Measurements from ENCODE around the gene SLIT3. TPM values are rescaled to one million over a fixed set of nuclear protein-coding genes. Genes with fewer than 3 reads are reported as not detected.

SLIT3 gene
- total RNA-seq, 1 experiment from 2014 or later: 2.0 TPM

DNA sequence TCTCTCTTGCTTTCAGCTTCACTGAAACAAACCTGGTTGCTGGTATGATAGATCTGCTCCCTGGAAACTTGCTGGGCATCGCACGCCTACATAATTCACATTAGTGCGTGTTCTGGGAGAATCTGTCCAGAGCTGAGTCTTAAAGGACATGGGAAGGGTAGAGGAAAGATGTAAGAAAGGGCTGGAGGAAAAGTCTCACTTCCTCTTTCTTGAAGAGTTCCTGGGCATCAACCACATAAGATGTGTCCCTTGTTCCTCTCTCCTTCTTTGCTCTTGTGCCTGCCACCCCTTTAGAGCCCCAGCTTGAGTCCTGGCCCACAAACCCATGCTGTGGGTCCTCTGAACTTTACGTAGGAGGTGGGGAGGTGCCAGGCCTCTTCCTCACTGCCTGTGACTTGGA is 516.5 kb downstream of the SLIT3 start:
- Histone ChIP-seq H3K27ac (no peak overlapping the region), H3K4me3 (no peak overlapping the region), H3K27me3 (no peaks in the 10 kb centered on the region), H3K9me3 (replicated peaks) (no peaks in the 10 kb centered on the region), H3K4me1 (peaks cover 21% of the 10 kb centered on the region), H3K36me3 (no peaks in the 10 kb centered on the region)
- DNase-seq: no peak

DNA sequence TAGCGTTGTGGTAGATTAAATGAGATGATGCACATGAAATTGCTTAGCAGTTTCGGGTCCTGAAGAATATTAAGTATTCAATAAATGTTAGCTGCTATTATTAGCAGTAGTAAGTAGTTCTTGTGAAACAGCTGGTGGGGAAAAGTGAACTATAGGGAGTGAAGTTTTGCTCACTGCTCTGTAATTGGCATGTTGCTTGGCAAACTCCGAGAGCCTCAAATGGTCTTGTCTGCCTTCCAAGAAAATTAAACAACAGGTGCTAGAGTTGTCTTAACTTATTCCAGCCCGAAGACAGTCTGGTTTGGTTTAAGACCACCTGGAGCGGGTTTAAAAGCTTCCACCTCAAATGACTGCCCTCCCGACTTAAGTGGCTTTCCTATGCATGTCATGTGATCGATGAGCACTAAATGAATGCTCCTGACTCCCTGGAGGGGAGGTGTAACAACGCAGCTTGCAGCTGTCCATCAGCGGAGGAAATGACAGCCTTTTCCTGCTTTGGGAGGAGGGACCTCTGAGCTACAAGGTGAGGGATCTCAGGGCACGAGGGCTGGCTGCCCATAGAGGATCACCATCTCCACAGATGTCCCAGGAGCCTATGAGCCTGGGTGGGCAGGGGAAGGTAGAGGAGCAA is 518.9 kb downstream of the SLIT3 start:
- Histone ChIP-seq H3K9me3 (replicated peaks) (no peaks in the 10 kb centered on the region), H3K27ac (no peak overlapping the region), H3K4me1 (peaks cover 21% of the 10 kb centered on the region), H3K4me3 (no peak overlapping the region), H3K36me3 (no peaks in the 10 kb centered on the region), H3K27me3 (no peaks in the 10 kb centered on the region)
- peak; percentile 11 to 41 for DNase-seq

DNA sequence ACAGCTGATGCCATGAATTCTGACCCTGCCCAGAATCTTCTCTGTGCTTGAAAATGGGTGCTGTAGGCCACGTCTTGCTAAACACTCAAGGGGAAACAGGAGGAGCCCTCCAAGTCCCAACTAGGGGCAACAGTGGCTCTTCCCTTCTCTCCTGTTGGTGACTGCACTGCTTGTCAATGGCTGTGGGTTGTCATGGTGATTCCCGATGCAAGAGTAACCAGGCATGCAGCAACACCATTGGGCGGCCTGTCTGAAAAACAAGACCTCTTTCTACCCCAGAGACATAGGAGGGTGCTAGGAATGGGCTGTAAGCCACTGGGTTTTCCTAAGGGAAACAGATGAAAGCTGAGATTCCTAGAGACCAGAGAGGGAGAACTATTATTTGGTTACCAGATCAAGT is 520.1 kb downstream of the SLIT3 start:
- Histone ChIP-seq H3K27ac (no peak overlapping the region), H3K4me1 (peaks cover 15% of the 10 kb centered on the region), H3K9me3 (replicated peaks) (no peaks in the 10 kb centered on the region), H3K4me3 (no peak overlapping the region), H3K27me3 (no peaks in the 10 kb centered on the region), H3K36me3 (no peaks in the 10 kb centered on the region)
- no peak for DNase-seq

DNA sequence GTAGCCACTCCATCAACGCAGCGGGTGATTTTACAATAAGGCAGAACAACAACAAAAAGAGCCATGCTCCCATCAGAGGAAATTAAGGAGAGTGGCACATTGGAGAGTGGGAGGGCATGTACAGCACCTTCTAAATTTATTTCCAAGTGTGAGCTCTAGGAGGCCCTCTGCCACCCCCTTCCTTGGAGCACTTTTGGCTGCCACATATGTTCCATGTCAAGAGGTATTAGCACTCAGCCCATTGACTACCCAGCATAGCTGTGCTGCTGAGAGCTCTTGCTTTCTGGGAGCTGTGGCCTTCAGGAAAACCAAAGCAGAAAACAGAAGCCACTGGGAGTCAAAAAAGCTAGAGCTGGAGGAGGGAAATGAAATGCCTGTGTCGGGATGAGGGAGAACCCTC is 521.6 kb downstream of the SLIT3 start:
- no peaks in the 10 kb centered on the region for H3K9me3 ChIP-seq (replicated peaks)
- no peak overlapping the region for H3K4me3 ChIP-seq
- peaks cover 8% of the 10 kb centered on the region; the same call in 1 of the 2 replicates for H3K4me1 ChIP-seq
- no peaks in the 10 kb centered on the region for H3K36me3 ChIP-seq
- H3K27me3 ChIP-seq: no peaks in the 10 kb centered on the region
- H3K27ac ChIP-seq: no peak overlapping the region
- DNase-seq: no peak

DNA sequence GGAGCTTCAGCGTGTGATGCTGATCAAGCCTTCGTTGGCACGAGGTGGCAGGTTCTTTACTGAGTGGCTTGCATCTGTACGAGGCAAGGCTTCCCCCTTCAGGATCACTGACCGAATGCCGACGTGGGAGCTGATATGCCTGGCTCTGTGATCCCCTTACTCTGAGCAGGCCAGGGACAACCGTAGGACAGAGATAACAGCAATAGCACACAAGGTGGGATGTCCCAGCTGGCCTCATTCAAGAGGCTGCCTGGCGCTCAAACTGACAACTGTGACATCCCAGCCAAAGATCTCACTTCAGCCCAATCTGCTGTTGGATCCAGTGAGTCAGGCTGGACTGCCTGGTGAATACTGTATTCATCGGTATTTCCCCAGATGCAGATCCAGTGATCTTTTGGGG is 522.4 kb downstream of the SLIT3 start:
- Histone ChIP-seq H3K9me3 (replicated peaks) (no peaks in the 10 kb centered on the region), H3K27ac (no peak overlapping the region), H3K4me1 (peaks cover 8% of the 10 kb centered on the region; the same call in 1 of the 2 replicates), H3K4me3 (no peak overlapping the region), H3K36me3 (no peaks in the 10 kb centered on the region), H3K27me3 (no peaks in the 10 kb centered on the region)
- no peak for DNase-seq

DNA sequence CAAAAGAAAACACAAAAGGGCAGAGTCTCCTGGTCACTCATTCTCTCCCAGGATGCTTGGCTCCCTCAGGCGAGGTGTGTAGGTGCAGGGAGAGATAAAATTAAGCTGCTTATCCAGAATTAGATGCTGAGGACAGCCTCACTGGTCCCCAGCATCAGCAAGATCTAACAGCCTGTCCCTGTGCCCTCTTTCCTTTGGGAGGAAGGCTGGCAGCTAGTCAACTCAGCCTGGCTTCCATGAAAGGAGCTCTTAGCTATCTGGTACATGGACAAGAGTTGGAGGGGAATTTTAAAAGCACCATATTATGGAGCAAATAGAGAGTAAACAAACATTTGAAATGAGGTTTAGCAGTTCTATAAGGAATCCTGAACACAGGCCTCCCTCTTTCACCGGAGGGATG is 523.3 kb downstream of the SLIT3 start:
- H3K9me3 ChIP-seq (replicated peaks): no peaks in the 10 kb centered on the region
- H3K4me3 ChIP-seq: no peak overlapping the region
- no peaks in the 10 kb centered on the region for H3K27me3 ChIP-seq
- H3K36me3 ChIP-seq: no peaks in the 10 kb centered on the region
- no peak for DNase-seq
- H3K27ac ChIP-seq: no peak overlapping the region
- H3K4me1 ChIP-seq: peaks cover 8% of the 10 kb centered on the region; the same call in 1 of the 2 replicates

DNA sequence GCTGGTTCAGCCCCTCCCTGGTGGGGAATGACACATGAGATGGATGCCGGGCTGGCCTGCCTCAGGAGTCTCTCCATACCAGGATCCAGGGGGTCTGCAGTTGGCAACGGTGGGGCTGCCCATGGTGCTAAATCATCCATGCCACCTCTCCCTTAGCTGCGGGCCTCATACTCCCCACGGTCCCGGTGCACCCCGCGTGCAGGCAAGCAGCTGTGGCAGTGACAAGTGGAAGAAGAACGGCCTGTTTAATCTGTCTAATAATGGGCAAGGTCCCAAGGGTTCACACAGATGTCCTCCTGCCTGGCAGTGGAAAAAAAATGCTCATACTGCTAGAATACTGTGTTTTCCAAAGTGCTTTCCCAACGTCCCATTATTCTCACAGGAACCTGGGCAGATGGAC is 524.9 kb downstream of the SLIT3 start:
- DNase-seq: no peak
- Histone ChIP-seq H3K4me1 (no peaks in the 10 kb centered on the region), H3K27me3 (no peaks in the 10 kb centered on the region), H3K9me3 (replicated peaks) (no peaks in the 10 kb centered on the region), H3K36me3 (no peaks in the 10 kb centered on the region), H3K27ac (no peak overlapping the region), H3K4me3 (no peak overlapping the region)

DNA sequence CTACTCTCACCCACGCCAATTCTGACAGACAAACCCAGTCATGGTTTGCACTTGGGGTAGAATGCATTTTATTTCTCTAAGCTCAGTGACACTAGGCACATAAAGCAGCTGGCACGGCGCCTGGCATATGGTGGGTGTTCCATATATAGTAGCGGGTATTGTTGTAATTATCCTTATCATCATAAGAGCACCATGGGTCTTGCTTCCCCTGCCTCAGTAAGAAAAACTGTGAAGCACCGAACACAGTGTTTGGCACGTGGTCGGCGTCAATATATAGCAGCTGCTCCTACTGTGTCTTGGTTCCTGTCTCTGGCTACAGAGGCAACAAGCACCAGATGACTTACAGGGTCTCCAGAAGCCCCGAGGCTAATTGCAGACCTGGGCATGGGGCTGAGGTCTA is 527.7 kb downstream of the SLIT3 start:
- 0 out of 2 replicates have a peak, but pooled peaks cover 5% of the 10 kb centered on the region for H3K4me1 ChIP-seq
- DNase-seq: no peak
- H3K4me3 ChIP-seq: no peak overlapping the region
- H3K9me3 ChIP-seq (replicated peaks): no peaks in the 10 kb centered on the region
- H3K36me3 ChIP-seq: no peaks in the 10 kb centered on the region
- H3K27ac ChIP-seq: no peak overlapping the region
- no peaks in the 10 kb centered on the region for H3K27me3 ChIP-seq

DNA sequence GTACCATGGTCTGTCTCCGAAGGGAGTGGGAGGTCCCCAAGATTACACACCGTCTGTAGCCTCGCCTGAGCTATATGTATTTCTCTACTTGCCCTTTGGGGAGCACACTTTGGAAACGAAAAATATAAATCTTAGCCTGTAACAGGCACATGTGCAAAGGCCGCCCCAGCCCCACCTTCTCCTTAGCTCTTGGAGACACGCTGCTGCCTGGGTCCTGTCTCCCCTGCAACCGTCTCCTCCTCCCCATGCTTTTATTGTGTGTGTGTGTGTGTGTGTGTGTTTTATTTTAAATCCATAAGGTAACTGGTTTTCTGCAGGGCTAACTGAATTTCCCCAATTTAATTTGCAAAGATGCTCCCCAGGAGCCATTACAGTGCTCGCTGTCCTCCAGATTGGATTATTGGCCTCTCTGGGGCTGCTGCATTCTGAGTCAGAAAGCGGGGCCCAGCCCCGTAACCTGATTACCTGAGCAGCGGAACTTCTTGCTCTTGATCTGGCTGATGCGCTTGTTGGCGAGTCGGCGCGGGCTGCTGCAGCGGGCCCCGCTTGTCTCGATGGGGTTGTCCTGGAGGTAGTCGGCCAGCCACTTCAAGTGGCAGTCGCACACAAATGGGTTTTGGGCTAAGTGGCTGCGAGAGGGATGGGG is 528.5 kb downstream of the SLIT3 start:
- Histone ChIP-seq H3K36me3 (no peaks in the 10 kb centered on the region), H3K27me3 (no peaks in the 10 kb centered on the region), H3K4me1 (0 out of 2 replicates have a peak, but pooled peaks cover 5% of the 10 kb centered on the region), H3K27ac (no peak overlapping the region), H3K9me3 (replicated peaks) (no peaks in the 10 kb centered on the region), H3K4me3 (no peak overlapping the region)
- DNase-seq: no peak

DNA sequence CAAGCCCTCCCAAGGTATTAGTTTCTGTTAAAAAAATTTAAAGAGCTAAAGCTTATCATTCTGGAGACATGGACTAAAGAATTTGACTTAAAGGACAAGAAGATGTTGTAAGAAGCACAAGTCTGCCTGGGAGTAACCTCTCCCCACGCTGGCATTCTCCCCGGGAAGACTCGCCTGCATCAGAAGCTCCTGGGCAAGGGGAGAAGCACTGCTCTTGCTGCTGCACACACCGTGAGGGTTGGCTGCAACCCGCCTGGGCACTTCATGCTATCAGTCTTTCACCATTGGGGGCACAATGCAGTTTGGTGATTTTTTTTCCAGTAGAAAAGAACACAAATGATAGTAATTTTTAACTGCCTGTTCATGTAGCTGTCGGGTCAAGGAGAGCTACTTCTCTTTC is 529.3 kb downstream of the SLIT3 start:
- Histone ChIP-seq H3K4me1 (0 out of 2 replicates have a peak, but pooled peaks cover 5% of the 10 kb centered on the region), H3K9me3 (replicated peaks) (no peaks in the 10 kb centered on the region), H3K36me3 (no peaks in the 10 kb centered on the region), H3K4me3 (no peak overlapping the region), H3K27me3 (no peaks in the 10 kb centered on the region), H3K27ac (no peak overlapping the region)
- no peak for DNase-seq

DNA sequence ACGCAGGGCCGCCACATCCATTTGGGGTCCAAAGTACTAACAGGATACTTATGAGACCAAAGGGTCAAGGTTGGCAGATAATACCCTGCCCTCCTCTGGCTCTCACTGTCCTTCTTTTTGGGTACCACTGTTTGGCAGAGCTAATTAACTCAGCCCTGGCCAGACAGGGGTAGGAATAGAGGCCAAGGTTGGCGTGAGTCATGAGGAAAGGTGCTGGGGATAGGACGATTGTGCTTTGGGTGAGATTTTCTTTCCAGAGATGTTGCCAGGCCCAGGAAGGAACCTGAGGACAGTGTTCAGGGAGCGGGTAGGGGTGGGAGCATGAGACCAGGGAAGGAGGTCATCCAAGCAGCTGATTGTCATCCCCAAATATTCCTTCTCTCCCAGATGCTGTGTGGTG is 529.9 kb downstream of the SLIT3 start:
- no peak for DNase-seq
- Histone ChIP-seq H3K4me1 (peaks cover 5% of the 10 kb centered on the region; the same call in 1 of the 2 replicates), H3K27me3 (no peaks in the 10 kb centered on the region), H3K36me3 (no peaks in the 10 kb centered on the region), H3K27ac (no peak overlapping the region), H3K9me3 (replicated peaks) (no peaks in the 10 kb centered on the region), H3K4me3 (no peak overlapping the region)

DNA sequence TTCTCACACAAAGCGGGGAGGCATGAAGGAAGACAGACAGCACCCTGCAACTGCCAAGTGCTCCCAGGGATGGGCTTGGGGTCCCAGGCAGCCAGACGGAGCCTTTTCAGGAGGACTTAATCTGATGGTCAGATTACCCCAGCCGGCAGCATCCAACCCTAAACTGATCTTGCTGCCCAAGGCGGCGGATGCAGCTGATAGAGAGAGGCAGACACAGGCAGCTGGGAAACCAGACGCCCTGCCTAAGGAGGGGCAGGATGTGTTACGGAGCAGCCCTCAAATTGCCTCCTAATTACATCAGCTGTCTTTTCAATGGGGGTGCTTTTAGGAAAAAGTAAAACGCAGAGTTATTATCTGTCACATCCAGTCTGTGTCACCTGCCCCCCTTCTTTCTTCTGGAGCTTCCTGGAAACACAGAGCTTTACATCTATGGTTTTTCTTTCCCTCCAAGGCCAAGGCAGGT is 530.9 kb downstream of the SLIT3 start:
- DNase-seq: peak; percentile 51 to 59
- no peaks in the 10 kb centered on the region for H3K27me3 ChIP-seq
- H3K27ac ChIP-seq: peak overlapping the region; percentile 27; the same call in 1 of the 2 replicates
- no peaks in the 10 kb centered on the region for H3K9me3 ChIP-seq (replicated peaks)
- peaks cover 13% of the 10 kb centered on the region for H3K4me1 ChIP-seq
- H3K36me3 ChIP-seq: no peaks in the 10 kb centered on the region
- no peak overlapping the region for H3K4me3 ChIP-seq

DNA sequence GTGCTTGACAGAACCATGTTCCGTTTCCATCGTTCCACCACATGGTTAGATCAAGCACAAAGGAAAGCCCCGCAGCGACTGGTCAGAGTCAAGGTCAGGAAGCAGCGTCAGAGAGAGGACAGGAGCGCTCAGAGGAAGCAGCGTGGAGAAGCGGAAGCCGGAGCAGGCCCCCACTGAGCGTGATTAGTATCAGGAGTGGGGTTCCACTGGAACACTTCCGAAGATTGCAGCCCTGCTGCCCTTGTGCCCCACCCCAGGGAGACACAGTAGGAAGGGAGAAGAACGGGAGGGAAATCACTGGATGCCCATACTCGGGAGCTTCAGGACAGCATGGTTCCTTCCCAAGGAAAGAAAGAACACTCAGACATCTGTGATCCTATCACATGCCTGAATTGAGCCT is 532.8 kb downstream of the SLIT3 start:
- H3K9me3 ChIP-seq (replicated peaks): no peaks in the 10 kb centered on the region
- H3K4me1 ChIP-seq: peaks cover 13% of the 10 kb centered on the region
- no peaks in the 10 kb centered on the region for H3K36me3 ChIP-seq
- no peak for DNase-seq
- no peak overlapping the region for H3K27ac ChIP-seq
- no peaks in the 10 kb centered on the region for H3K27me3 ChIP-seq
- no peak overlapping the region for H3K4me3 ChIP-seq

DNA sequence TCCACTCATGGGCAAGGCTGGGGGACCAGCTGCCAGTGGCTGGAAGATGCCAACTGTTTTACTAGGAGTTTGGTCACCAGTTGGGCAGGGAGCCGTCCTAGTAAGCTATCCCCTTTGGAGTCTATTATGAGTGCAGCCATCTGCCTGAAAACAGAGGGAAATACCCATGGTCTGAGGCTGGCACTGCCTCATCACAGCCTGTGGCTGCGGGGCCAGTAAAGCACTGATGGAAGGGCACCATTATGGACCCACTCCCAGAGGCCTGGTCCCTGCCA is 534.6 kb downstream of the SLIT3 start:
- Histone ChIP-seq H3K27me3 (no peaks in the 10 kb centered on the region), H3K4me3 (no peak overlapping the region), H3K4me1 (peaks cover 13% of the 10 kb centered on the region), H3K36me3 (no peaks in the 10 kb centered on the region), H3K9me3 (replicated peaks) (no peaks in the 10 kb centered on the region), H3K27ac (no peak overlapping the region)
- no peak for DNase-seq

DNA sequence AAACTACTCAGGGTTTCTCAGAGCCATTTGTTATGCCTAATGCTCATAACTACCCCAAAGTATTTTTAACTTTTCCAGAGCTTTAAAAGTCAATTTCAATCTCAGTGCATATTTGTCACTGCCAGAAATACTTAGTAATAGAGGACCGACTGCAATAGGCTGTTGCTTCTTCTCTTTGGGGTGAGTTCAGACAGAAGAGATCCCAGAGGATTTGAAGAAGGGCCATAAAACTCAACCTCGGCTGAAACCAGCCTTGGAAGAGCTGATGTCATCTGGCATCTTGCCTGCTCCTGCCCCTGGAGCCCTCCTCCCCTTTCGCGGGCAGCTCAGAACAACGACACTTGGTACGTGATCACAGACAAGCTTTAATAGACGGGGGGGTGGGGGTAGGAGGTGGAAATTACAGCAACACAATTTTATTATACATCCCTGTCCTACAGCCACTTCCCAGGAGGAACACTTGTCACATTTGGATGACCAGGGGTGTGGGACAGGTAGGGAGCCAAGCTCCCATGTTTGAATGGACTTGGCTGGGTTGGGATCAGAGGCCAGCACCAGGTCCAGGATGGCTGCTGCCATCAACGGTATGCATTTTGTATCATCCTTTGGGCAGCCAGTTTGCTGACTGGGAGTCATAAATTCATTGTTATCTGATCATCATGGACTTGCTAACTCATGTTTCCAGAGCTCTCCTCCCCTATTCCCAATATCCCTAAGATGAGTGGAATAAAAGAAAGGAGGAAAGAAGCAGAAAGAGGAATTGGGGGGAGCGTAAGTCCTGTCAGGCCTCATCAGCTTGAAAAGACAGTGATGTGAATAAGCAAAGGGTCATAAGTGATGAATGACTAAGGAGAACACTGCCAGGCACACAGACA is 535.2 kb downstream of the SLIT3 start:
- H3K4me1 ChIP-seq: peaks cover 13% of the 10 kb centered on the region
- no peaks in the 10 kb centered on the region for H3K27me3 ChIP-seq
- no peak overlapping the region for H3K4me3 ChIP-seq
- no peaks in the 10 kb centered on the region for H3K36me3 ChIP-seq
- H3K27ac ChIP-seq: no peak overlapping the region
- no peaks in the 10 kb centered on the region for H3K9me3 ChIP-seq (replicated peaks)
- DNase-seq: peak; percentile 62 to 70
